Heart left ventricle (tissue), 16 donors: Measurements from ENCODE around the gene HLA-DOA. TPM values are rescaled to one million over a fixed set of nuclear protein-coding genes. Genes with fewer than 3 reads are reported as not detected.

Experiments used
- ATAC-seq, 4 donors: fragments of 200-7000 bp; cut with Tn5 transposase; one replicate each; pipeline ENCODE4 v1.9.1; 2020 to 2022; ENCODE audit warnings: moderate library complexity in 4 of 4, mild to moderate bottlenecking in 3 of 4, moderate number of reproducible peaks in 1 of 4
- DNase-seq, 5 donors: peaks; one replicate each; pipeline ENCODE4 v3.0.0-alpha.2; 2020
- H3K27ac ChIP-seq, 12 donors: fragments of 200-600 bp; sonication (generic) in 4 of 12; one replicate each; pipeline versions ENCODE4 v1.5.0 to v1.8.0; 2016 to 2022; ENCODE audit warnings: mild to moderate bottlenecking in 2 of 12
- H3K27me3 ChIP-seq, 9 donors: fragments of 200-600 bp; sonication (generic) in 2 of 9; one replicate each; pipeline versions ENCODE4 v1.5.1 to v1.8.0; 2016 to 2022; ENCODE audit warnings: mild to moderate bottlenecking in 3 of 9
- H3K36me3 ChIP-seq, 9 donors: fragments of 200-600 bp; sonication (generic) in 2 of 9; one replicate each; pipeline versions ENCODE4 v1.5.0 to v1.8.0; 2018 to 2022; ENCODE audit warnings: mild to moderate bottlenecking in 2 of 9
- H3K4me1 ChIP-seq, 12 donors: fragments of 200-600 bp; sonication (generic) in 4 of 12; one replicate each; pipeline versions ENCODE4 v1.5.0 to v1.8.0; 2016 to 2022; ENCODE audit warnings: mild to moderate bottlenecking in 3 of 12
- H3K4me3 ChIP-seq, 12 donors: fragments of 200-600 bp; sonication (generic) in 4 of 12; one replicate each; pipeline versions ENCODE4 v1.5.0 to v1.8.0; 2017 to 2022; ENCODE audit warnings: mild to moderate bottlenecking in 9 of 12, moderate library complexity in 4 of 12
- H3K9me3 ChIP-seq, 12 donors: fragments of 200-600 bp; sonication (generic) in 4 of 12; one replicate each; pipeline versions ENCODE4 v1.5.0 to v1.8.0; 2016 to 2022; ENCODE audit warnings: mild to moderate bottlenecking in 1 of 12
- CTCF ChIP-seq, 12 donors: fragments of 200-600 bp; sonication (generic) in 4 of 12; IDR thresholded peaks; one replicate each; pipeline versions ENCODE4 v1.5.0 to v1.8.0; 2018 to 2022; ENCODE audit warnings: antibody characterized with exemption in 12 of 12, mild to moderate bottlenecking in 5 of 12
- POLR2A ChIP-seq, 2 donors: fragments of 450-650 bp; IDR thresholded peaks; one replicate each; pipeline ENCODE4 v1.6.1; 2017; ENCODE audit warnings: antibody characterized with exemption in 2 of 2, mild to moderate bottlenecking in 2 of 2, moderate library complexity in 2 of 2
- WGBS, 4 donors: extraction: QIAGEN DNeasy Blood & Tissue Kit in 2 of 4; methylation state at CpG; one replicate each; pipeline versions ENCODE4 v1.1.5 to v1.1.7; 2013 to 2018; 5-methylcytosine and 5-hydroxymethylcytosine counted together
- intact Hi-C, 10 donors: fragments of 100-400 bp; cut with DNase I; formaldehyde crosslinking; loops; one replicate each; pipeline versions ENCODE4 v1.11.1 to v1.14.2; 2022
- polyA plus RNA-seq, 2 donors: library from polyadenylated mRNA; stranded (reverse); fragments of 200-250 nt; gene quantifications; one replicate each; pipeline ENCODE4 v1.2.3, GENCODE V29; 2013
- total RNA-seq, 9 donors: library from RNA; depleted of rRNA in 2 of 9; stranded (reverse); fragments of >200 nt in 2 of 9; fragmentation: NEBNext Ultra II Directional in 3 of 9; extraction: Animal tissue kit (Norgen Biotek cat#: 25700) in 3 of 9; gene quantifications; one replicate each; pipeline versions ENCODE4 v1.1.0 to v1.2.4, GENCODE V29; 2016 to 2023
- donor health status: ischemic (EF 13 %, LVEDD 7.1; RV severe dilation, severe dysfunction).
- donor health status: healthy with polysubstance abuse.
- donor health status: DM: no; HTN: yes; CAD: no.
- donor health status: DM: no; HTN: no; CAD: no.
- donor health status: ischemic (EF 25% LVEDD 6.9; RV normal size, moderate dysfunction).
- donor health status: ischemic (EF 25% LVEDD 5.7; RV mildly dilated, moderate dysfunction).
- donor health status: healthy.
- donor health status: DM: yes; HTN: yes; CAD: no.
- donor health status: ischemic (EF 35%, LVEDD 5.7; RV mildly dilated, moderate dysfunction).
- donor health status: nonischemic (EF 11% LVEDD 7.7; RV severe dilation, severe dysfunction).
- donor health status: DM: yes; HTN: yes; CAD: no.
- donor health status: PGD.
- donor health status: ischemic (EF 29% LVEDD 5.4; RV normal size, mild dysfunction).
- donor health status: nonischemic (EF 23%, LVEDD 6.1; RV moderate dilation, normal function).

Gene HLA-DOA
- total and polyA plus RNA-seq, 11 donors = 0.44 to 32.4 (median 1.3) TPM

- peak overlapping the region in 1 of 12 donors; percentile 17 for H3K27ac ChIP-seq
- WGBS, 4 donors = 87 to 88% (median 87%) methylated on average over 12 of the region's 12 CpGs
These were observed 29.5 kb downstream of the HLA-DOA start for GRCh38 chr6:32979720-32980487.

GRCh38 chr6:32977953-32978324, 31.5 kb downstream of the HLA-DOA start:
- TF ChIP-seq POLR2A (IDR thresholded peaks at IDR 0.05) (no peak), CTCF (IDR thresholded peaks at IDR 0.05) (no peak)
- no peaks in the 10 kb centered on the region for H3K9me3 ChIP-seq
- H3K27me3 ChIP-seq = no peaks in the 10 kb centered on the region
- 66 to 73% (median 67%) methylated on average over 7 of the region's 7 CpGs for WGBS, 4 donors
- ATAC-seq (no peak), DNase-seq (no peak)
- H3K36me3 ChIP-seq = peaks cover 12 to 98% (median 85%) of the 10 kb centered on the region in 9 donors
- peaks cover 0 to 63% (median 39%) of the 10 kb centered on the region in 12 donors for H3K4me1 ChIP-seq
- H3K27ac ChIP-seq = no peak overlapping the region
- H3K4me3 ChIP-seq = no peak overlapping the region
- intact Hi-C loops = loop anchor here in 1 of 10 donors (10.0 kb wide), 1 partner anchor 783 kb away; the partner anchor contains the start of genes GPSM3 and PBX2

More at GRCh38 chr6:32979720-32980487, 29.5 kb downstream of the HLA-DOA start:
- Histone ChIP-seq H3K9me3 (no peaks in the 10 kb centered on the region), H3K4me3 (no peak overlapping the region), H3K36me3 (peaks cover 7 to 89% (median 72%) of the 10 kb centered on the region in 9 donors), H3K4me1 (peaks cover 0 to 58% (median 35%) of the 10 kb centered on the region in 12 donors), H3K27me3 (no peaks in the 10 kb centered on the region)
- TF ChIP-seq POLR2A (IDR thresholded peaks at IDR 0.05) = no peak
- TF ChIP-seq CTCF (IDR thresholded peaks at IDR 0.05) = no peak
- intact Hi-C loops = loop anchor here in 1 of 10 donors (10.0 kb wide), 1 partner anchor 785 kb away; the partner anchor contains the start of genes GPSM3 and PBX2
- no peak for ATAC-seq
- DNase-seq = no peak

GRCh38 chr6:32977272-32977952, 32.0 kb downstream of the HLA-DOA start:
- ATAC-seq = no peak

More at GRCh38 chr6:32977272-32977952, 32.0 kb downstream of the HLA-DOA start:
- 56 to 72% (median 65%) methylated on average over 10 of the region's 10 CpGs for WGBS, 4 donors
- Histone ChIP-seq H3K4me3 (no peak overlapping the region), H3K9me3 (no peaks in the 10 kb centered on the region), H3K27ac (no peak overlapping the region), H3K36me3 (peaks cover 17 to 99% (median 89%) of the 10 kb centered on the region in 9 donors), H3K27me3 (no peaks in the 10 kb centered on the region), H3K4me1 (peaks cover 0 to 63% (median 36%) of the 10 kb centered on the region in 12 donors)
- no peak for DNase-seq
- intact Hi-C loops = loop anchor here in 1 of 10 donors (10.0 kb wide), 1 partner anchor 783 kb away; the partner anchor contains the start of genes GPSM3 and PBX2
- no peak for TF ChIP-seq CTCF (IDR thresholded peaks at IDR 0.05)
- no peak for TF ChIP-seq POLR2A (IDR thresholded peaks at IDR 0.05)
